K562 (cell line): Measurements from ENCODE around the gene FKBP7. TPM values are rescaled to one million over a fixed set of nuclear protein-coding genes. Genes with fewer than 3 reads are reported as not detected.
A peak's percentile ranks its signal among the peaks of the same experiment; 100 is the strongest.

ENCODE experiments used
- ATF6 ChIP-seq: sonication (generic); formaldehyde crosslinking; IDR thresholded peaks from 2 replicates; pipeline ENCODE4 v1.4.0; 2020; ENCODE audit warnings: mild to moderate bottlenecking, missing genetic modification reagents
- BHLHE40 ChIP-seq: IDR thresholded peaks from 2 replicates; pipeline ENCODE4 v1.6.1; 2011; ENCODE audit warnings: low read length, improper control_type of control experiment
- E2F6 ChIP-seq, 2 experiments: IDR thresholded peaks; 2 replicates each; pipeline ENCODE4 v1.6.1; 2011; ENCODE audit warnings: borderline replicate concordance in 1 of 2, control low read depth in 1 of 2, low read depth in 1 of 2, low read length in 1 of 2, mild to moderate bottlenecking in 1 of 2, mixed read lengths in 1 of 2, moderate library complexity in 1 of 2; ENCODE audit not compliant: insufficient read depth in 1 of 2, insufficient read length in 1 of 2, poor library complexity in 1 of 2, severe bottlenecking in 1 of 2; ENCODE audit errors: extremely low read depth in 1 of 2
- GATA2 ChIP-seq: sonication (generic); formaldehyde crosslinking; IDR thresholded peaks from 2 replicates; pipeline ENCODE4 v1.4.0; 2020; ENCODE audit warnings: mild to moderate bottlenecking, missing genetic modification reagents
- GMEB1 ChIP-seq: fragments of 250-450 bp; sonication (Bioruptor Pico); IDR thresholded peaks from 2 replicates; pipeline ENCODE4 v1.4.0; 2020; ENCODE audit warnings: mild to moderate bottlenecking
- HLTF ChIP-seq: fragments of 450-650 bp; IDR thresholded peaks from 2 replicates; pipeline ENCODE4 v1.6.1; 2016
- HMGN3 ChIP-seq: IDR thresholded peaks from 2 replicates; pipeline ENCODE4 v1.6.1; 2011; ENCODE audit warnings: borderline replicate concordance, low read depth, mild to moderate bottlenecking, mixed read lengths, low read length; ENCODE audit not compliant: insufficient read length; ENCODE audit errors: extremely low read depth
- HNRNPLL ChIP-seq: fragments of 200-400 bp; formaldehyde crosslinking; IDR thresholded peaks from 2 replicates; pipeline ENCODE4 v1.6.1; 2017; ENCODE audit warnings: low read length, low read depth, mild to moderate bottlenecking; ENCODE audit not compliant: poor library complexity, severe bottlenecking
- MAZ ChIP-seq, 2 experiments: fragments of 450-650 bp in 1 of 2; sonication (generic) in 1 of 2; formaldehyde crosslinking; IDR thresholded peaks in 1 of 2; conservative IDR thresholded peaks in 1 of 2; 2 replicates each; pipeline versions ENCODE4 v1.4.0 to v1.5.0; 2020; ENCODE audit warnings: mild to moderate bottlenecking in 1 of 2, missing genetic modification reagents in 1 of 2
- MNT ChIP-seq, 2 experiments: fragments of 450-650 bp; conservative IDR thresholded peaks; 2 replicates each; pipeline ENCODE4 v1.6.1; 2017; ENCODE audit warnings: mild to moderate bottlenecking in 2 of 2, moderate library complexity in 2 of 2
- POLR2B ChIP-seq: fragments of 450-650 bp; IDR thresholded peaks from 2 replicates; pipeline ENCODE4 v1.6.1; 2018; ENCODE audit warnings: low read depth; ENCODE audit not compliant: partially characterized antibody
- TBP ChIP-seq: optimal IDR thresholded peaks from 2 replicates; pipeline ENCODE3; 2011; ENCODE audit warnings: low read depth, low read length, improper control_type of control experiment
- THRAP3 ChIP-seq: fragments of 450-650 bp; IDR thresholded peaks from 2 replicates; pipeline ENCODE4 v1.6.1; 2016; ENCODE audit warnings: mild to moderate bottlenecking, inconsistent platforms, borderline replicate concordance
- ZNF592 ChIP-seq: fragments of 450-650 bp; IDR thresholded peaks from 2 replicates; pipeline ENCODE4 v1.6.1; 2017; ENCODE audit warnings: antibody characterized with exemption, mild to moderate bottlenecking
- polyA plus RNA-seq, 8 experiments: library from polyadenylated mRNA; depleted of rRNA in 4 of 8; stranded (reverse) in 5 of 8; unstranded in 3 of 8; fragments of >200 nt; fragmentation: Nextera tagmentation in 2 of 8; fragmentation: Illumina TruSeq in 1 of 8; extraction: Ambion mirVana in 2 of 8; extraction: Trizol in 1 of 8; gene quantifications; 2 replicates each; pipeline versions ENCODE4 v1.2.1 to v1.2.3, GENCODE V29; 2011 to 2014; ENCODE audit warnings: inconsistent platforms in 1 of 8, missing spikeins in 1 of 8
- total RNA-seq, 7 experiments: library from RNA; depleted of rRNA in 6 of 7; stranded (reverse); fragments of >200 nt in 6 of 7; fragmentation: Illumina TruSeq in 2 of 7; extraction: Trizol in 2 of 7; gene quantifications; 2 replicates each; pipeline versions ENCODE4 v1.2.1 to v1.2.3, GENCODE V29; 2011 to 2021; ENCODE audit warnings: low replicate concordance in 1 of 7

FKBP7 gene
- total and polyA plus RNA-seq, 9 of the 15 experiments (the other 6 are each of a cell fraction or from before 2014, with no cell fraction given): 6.1 to 23.2 (median 19.0) TPM

GRCh38 chr2:178480227-178481181 is 2.1 kb upstream of the FKBP7 start, which contains the start of gene PLEKHA3 (continued):
- TF ChIP-seq MNT (conservative IDR thresholded peaks at IDR 0.05) (peak; percentile 29 to 82; a peak in 3 of 4 replicates), BHLHE40 (peak; percentile 43; the same call in 1 of the 2 replicates), ZNF592 (0 out of 2 replicates have a peak, but pooled peaks have one; percentile 50), TBP (peak; percentile 49), E2F6 (IDR thresholded peaks at IDR 0.05; ENCODE audit: borderline replicate concordance in 1 of 2, extremely low read depth in 1 of 2, insufficient read depth in 1 of 2, insufficient read length in 1 of 2, low read depth in 1 of 2, low read length in 1 of 2, poor library complexity in 1 of 2, severe bottlenecking in 1 of 2) (peak; percentile 55 to 85), HLTF (no peak), THRAP3 (no peak), POLR2B (peak; percentile 60), HMGN3 (peak; percentile 85), GATA2 (CRISPR knock-in tag) (no peak), HNRNPLL (peak; percentile 60), ATF6 (no peak), GMEB1 (CRISPR knock-in tag) (peak; percentile 47; the same call in 1 of the 2 replicates), MAZ (CRISPR knock-in tag; conservative IDR thresholded peaks at IDR 0.05 in 1 of 2, IDR thresholded peaks at IDR 0.05 in 1 of 2) (peak; percentile 72 to 80)
